Activated CD4-positive, alpha-beta T cell treated with anti-CD3 and anti-CD28 coated beads, Interleukin-2, amount 50 U/mL, for 4 hours (primary cell): ENCODE results near the gene SLIT3.

ENCODE experiments used
- DNase-seq, 2 experiments: peaks; one replicate each; pipeline ENCODE4 v3.0.0-alpha.2; 2020

SLIT3 gene

DNA sequence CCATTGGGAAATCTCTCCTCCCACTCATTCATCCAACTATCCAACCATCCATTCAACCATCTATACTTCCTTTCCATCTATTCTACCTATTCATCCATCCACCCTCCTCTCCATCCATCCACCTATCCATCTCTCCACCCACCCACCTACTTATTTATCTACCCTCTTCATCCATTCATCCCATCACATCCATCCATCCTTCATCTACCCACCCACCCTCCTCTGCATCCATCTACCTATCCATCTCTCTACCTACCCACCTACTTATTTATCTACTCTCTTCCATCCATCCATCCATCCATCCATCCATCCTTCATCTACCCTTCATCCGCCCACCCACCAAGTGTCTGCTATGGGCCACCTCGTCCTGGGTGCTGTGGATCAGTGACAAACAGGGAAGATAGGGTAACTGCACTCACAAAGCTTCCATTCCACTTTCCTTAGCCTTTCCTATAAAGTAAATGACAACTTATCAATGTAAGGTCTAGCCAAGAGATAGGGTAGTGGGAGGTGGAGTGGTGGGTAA, 625.0 kb downstream of the SLIT3 start:
- no peak for DNase-seq

DNA sequence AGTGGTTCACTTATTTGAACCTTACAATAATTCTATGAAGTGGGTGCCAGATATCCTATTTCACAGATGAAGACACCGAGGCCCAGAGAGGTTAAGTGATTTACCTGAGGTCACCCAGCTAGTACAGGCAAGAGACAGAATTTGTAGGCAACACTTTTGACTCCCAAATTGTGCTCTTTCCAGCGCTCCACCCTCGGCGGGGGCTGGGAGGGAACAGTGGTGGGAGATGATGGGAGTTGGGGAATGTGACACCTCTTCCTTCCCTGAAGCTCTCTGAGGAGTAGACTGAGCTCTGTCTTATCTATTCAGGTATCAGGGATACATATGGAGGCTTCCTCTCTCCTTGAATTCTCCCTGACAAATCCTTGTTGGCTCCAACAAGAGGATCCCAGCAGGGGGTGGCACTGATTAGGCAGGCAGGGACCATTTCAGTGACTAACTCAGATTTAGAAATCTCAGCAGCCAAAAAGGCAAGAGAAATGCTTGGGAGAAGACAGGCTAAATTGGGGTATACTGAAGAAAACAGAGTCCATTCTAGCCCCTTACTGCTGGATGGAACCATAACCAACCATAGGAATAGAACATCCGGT, 626.0 kb downstream of the SLIT3 start:
- DNase-seq = no peak

DNA sequence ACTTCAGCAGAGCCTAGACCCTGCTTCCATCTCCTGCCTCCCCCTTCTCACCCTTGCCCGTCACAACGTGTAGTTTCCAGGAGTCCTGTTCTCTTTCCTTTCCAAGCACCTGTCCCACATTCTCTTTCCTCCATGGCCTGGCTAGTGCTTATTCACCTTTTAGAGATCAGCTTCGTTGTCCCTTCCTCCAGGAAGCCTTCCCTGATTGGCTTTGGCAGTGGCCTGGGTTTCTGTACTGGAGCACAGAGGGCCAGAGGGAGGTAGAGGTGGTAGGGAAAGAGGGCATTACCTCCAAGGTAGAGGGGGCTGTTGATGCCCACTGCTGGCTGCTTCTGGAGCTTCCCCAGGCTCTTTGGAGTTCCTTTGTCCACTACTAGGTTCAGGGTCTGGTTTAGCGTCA, 628.1 kb downstream of the SLIT3 start:
- no peak for DNase-seq

DNA sequence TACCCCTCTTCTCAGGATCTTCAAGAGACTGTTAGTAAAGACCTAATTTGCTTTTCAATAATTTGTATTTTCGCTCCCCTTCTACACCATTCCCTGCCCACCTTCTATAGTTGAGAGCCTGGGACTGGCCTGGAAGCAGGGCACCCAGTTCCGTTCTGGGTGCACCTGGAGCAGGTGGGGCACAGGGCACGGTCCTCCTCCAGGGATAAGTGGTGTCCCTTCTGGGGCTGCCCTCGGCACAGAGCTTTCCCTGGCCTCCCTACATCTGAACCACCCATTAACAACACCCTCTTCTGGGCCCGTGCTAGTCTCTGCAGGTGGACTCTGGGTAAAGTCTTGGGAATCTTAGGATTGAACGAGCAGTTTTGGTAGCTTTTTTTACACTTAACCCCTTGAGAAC, 628.9 kb downstream of the SLIT3 start:
- DNase-seq = no peak

DNA sequence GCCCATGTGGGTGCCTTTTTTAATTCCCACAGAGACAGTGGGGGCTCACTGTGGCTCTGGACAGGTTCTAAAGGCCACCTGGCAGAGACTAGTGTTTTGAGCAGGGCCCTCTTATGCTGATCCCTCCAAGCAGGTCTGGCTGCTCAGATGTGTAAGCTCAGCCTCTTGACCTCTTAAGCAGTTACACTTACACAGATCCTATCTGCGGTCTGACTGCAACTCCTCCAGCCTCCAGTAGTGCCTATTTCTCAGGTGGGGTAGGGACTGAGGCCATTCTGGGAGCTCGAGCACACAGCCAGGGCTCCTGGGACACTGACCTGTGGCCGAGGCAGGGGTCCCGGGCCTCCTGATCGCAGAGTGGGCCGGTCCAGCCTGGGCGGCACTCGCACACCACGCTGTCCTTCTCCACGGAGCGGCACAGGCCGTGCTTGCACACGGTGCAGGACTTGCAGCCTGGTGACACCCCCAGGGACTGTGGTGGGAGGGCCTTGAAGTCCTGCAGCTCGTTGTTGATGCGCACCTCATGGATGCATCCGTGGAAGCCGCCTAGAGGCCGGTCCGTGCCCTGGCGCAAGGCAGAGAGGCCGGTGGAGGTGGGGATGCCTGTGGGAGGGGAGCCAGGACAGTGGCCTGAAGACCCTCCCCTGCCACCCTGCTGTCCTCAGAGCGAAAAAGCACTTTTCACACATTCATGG, 629.9 kb downstream of the SLIT3 start:
- no peak for DNase-seq

DNA sequence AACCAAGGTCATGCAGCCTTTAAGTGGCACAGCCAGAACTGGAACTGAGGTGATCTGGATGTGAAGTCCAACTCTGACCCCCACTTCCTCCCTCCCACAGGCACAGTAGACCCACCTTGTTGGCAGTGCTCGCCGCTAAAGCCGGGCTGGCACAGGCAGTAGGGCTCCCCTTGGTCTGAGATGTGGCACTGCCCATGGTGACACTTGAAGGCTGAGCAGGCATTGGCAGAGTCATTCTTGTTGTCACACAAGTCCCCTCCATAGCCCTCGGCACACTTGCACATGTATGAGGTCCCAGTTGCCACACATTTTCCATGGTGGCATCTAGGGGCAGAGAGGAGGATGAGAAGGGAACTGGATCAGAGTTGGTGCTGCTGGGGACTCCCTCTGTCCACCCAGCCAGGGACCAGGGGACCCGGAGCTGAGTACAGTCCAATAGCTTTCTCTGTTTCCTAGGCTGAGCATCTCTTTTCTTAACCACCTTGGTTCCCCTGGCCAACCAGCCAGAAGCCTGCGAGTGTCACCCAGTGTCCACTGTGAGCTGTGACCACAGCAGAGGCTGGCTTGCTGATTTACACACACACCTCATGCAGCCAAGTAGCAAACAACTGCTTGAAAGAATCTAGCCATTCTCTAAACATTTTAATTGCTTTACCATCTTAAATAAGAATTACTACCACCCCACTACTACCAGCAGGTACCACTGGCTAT, 631.1 kb downstream of the SLIT3 start:
- no peak for DNase-seq

DNA sequence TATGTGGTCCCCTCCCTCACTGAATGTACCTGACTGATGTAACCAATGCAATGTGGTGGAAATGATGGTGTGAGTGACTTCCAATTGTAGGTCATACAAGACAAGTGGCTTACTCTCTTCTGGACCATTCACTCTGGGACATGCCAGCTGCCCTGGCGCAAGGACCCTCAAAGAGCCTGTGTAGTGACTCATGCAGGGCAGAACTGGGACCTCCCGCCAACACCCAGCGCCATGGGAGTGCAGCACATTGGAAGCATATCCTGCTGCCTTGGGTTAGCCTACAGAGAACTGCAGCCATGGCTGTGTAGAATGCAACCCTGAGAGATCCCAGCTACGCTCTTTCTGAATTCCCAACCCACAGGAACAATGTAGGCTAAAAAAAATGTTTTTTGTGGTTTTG, 631.8 kb downstream of the SLIT3 start:
- DNase-seq = no peak

DNA sequence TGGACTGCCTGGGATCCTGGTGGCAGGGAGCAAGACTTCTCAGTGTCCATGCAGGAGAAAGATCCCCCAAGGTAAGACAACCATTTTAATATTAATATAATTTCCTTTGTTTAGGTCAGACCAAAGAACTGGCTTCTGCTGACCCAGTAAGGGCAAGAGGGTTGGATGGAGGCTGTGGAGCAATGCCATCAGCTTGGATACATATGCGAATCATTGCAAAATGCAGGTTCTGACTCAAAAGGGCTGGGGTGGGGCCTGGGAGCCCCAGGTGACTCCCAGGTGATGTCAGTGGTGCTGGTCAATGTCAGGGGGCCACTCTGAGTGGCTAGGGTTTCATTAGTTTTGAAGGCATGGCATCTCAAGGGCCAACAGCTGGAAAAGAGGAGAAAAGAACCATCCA, 632.9 kb downstream of the SLIT3 start:
- DNase-seq = no peak

DNA sequence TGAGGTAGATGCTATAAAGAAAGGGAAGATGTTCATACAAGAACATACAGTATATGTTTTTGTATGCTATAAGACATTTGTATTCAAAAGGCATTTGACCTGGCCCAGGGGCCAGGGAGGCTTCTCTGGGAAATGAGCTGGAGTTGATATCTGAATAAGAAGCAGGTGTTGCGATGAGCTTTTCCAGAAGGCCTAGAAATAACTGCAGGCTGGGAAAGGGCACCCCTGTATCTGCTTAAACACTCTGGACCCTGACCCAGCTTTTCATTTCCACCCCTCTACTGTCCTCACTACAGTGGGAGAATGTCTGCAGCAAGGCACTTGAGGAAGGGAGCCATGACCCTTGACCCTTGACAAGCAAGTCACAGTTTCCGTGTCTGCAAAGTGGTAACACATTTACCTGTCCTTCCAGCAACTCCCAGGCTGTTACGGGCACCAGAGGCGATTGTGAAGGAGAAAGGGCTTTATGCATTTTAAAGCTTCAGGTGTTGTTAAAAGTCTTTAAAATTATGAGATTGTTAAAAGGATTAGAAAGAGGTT, 633.6 kb downstream of the SLIT3 start:
- no peak for DNase-seq

DNA sequence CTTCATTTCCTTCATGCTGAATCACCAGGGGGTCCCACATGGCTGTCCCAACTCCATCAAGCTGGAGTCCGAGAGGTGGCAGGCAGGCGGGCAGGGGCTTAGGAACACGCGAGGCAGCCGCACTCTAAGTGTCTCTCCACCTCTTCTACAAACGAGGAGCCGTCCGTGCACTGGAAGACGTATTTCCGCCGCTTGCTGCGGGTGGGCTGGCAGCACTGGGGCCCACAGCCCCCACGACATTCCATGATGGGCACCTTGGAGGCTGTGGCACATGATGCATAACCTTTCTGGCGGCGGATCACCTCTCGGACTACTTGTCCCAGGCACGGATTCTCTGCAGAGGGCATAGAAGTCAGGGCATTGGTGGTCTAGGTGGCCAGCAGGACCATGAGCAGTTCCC, 634.6 kb downstream of the SLIT3 start:
- DNase-seq = no peak

DNA sequence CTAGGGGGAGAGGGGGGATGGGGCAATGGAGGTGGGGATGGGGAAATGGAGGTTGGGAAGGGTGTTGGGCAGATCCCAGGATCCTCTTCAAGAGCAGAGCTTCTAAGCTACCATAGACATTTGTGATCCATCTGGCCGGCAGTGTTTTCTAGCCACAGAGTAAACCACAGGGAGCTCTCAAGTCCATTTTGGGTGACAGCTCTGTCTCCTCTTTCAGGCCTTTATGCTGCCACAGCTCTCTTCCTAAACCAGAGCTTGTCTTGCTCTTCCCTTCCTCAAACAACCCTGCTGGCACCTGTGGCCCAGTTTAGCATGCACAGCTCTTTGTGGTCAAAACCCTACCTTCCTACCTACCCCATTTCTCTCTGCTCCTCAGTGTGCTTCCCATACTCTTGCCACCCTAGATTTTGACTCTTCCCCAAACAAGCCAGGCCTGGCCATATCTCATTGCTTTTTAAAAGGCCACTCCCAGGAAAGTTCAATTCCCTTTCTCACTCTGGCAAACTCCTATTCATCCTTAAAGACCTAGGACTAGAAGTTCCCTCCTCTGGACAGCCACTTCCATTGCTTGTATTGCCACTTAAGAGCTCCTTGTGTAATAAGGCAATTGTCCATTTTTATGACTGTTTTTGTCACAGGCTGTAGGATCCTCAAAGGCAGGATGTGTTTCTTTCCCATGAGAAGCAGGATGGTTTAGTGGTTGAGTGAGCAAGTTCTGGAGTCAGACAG, 637.5 kb downstream of the SLIT3 start:
- DNase-seq = no peak

DNA sequence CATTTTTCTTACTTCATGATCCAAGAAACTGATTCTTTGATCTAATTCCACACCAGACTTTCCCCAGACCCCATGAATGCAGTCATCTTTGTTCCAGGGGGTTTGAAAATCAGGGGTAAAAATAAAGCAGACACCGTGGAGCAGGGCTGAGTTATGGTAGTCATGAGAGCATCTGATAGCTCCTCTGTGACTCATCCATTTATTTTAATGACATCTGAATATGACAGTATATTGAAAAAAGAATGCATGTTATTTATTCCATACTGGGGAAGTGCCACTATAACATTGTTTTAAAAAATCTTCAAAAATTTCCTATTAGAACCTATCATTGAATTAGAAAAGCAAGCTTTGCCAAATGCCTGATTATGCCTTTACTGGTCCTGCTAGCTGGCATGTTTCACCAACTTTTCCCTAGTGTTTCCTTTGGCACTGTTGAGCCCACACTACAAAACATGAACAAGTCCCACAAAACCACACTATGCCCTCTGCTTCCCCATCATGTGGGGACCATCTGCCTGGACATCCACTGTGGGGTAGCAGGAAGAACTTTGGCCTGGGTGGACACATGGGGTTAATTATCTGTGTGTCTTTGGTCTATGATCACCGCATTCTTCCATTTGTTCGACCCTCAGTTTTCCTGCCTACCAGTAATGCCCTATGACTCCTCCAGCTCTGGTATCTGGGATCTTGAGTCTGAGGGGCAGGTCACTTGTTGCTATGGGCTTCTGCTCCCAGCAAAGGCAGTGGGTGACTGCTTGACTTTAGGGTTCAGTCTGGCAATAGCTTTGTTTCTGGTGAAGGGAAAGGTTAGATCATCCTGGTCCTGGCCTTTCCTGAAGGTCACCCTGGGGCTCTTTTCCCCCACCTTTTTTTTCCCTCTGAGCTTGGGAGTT, 639.1 kb downstream of the SLIT3 start:
- no peak for DNase-seq

DNA sequence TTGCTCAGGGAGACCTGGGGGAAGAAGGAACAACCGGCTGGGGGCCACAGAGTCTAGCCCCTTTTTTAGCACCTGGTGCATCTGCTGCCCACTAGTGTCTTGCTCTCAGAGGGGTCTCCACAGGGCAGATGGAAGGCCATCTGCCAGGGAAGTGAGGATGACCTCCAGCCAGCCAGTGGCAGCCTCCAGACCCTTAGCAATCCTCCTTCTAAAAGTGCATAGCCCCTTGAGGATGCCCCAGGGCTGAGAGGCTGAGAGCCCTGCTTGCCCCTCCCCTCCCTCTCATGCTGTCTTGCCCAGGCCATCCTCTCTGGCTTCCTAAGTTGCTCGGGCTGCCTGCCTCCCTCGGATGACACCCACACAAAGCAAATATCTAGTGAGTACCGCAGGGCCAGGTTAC, 640.2 kb downstream of the SLIT3 start:
- no peak for DNase-seq

DNA sequence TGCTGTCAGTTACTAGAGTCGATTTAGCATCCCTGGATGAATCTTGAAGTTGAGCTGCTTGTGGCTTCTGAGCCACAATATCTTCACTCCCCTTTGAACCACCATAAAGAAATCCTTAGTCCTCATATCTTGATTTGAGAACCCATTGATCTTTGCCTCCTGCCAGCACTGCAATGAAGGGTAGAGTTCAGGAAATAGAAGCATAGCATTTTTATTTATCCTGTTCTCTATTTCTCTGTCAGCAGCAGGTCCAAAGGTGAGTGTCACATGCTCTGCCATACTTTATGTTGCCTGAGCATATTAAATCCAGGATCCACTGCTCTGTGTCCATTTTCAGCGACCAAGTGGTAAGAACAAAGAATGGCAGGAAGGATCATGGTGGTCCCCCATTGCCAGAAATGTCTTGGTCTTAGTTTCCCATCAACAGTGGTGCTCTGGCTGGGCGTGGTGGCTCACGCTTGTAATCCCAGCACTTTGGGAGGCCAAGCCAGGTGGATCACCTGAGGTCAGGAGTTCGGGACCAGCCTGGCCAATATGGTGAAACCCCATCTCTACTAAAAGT, 641.6 kb downstream of the SLIT3 start:
- no peak for DNase-seq

DNA sequence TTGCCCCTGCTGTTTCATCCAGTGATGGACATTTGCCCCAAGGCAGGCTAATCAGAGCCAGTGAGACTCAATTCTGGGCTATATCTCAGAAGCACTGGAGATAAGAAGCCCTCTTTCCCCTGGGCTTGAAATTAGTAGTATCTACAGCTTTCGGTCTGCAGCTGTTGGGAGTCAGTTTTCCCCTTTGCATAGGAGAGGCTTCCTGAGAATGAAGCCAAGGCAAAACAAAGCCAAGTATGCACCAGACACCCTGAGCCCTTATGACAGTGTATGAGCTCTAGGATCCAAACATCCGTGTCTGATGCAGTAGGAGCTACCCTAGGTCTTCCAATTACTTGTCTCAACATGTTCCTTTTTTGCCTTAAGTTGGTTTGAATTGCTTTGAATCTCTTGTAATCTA, 642.5 kb downstream of the SLIT3 start:
- DNase-seq = no peak

DNA sequence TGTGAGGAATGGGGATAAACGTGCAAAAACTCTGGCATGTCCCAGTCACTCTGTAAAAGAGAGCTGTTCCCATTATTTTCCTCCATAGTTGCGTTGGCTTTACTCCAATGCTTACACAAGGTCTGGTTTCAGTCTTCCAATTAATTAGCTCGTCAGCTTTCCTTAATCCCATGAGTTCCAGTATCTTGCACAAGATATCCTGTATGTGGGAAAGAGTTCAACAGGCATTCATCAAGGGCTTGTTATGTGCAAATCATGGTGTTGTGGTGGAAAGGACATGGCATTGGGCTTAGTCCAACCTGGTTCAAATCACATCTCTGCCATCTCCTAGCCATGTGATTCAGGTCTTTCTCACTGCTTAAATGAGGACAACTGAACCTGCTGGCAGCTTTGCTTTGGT, 644.3 kb downstream of the SLIT3 start:
- DNase-seq = no peak

DNA sequence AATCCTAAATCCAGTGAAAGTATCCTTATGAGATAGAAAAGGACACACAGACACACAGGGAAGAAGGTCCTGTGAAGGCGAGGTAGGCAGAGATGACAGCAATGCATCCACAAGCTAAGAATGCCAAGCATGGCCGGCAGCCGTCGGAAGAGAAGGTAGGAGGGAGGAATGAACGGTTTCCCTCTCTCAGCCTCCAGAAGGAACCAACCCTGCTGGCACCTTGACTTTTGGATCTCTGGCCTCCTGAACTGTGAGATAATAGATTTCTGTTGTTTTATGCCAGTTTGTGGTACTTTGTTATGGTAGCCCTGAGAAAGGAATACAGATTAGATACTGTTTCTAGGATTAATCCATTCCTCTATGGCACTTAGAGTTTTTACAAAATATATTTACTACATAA, 645.6 kb downstream of the SLIT3 start:
- no peak for DNase-seq

DNA sequence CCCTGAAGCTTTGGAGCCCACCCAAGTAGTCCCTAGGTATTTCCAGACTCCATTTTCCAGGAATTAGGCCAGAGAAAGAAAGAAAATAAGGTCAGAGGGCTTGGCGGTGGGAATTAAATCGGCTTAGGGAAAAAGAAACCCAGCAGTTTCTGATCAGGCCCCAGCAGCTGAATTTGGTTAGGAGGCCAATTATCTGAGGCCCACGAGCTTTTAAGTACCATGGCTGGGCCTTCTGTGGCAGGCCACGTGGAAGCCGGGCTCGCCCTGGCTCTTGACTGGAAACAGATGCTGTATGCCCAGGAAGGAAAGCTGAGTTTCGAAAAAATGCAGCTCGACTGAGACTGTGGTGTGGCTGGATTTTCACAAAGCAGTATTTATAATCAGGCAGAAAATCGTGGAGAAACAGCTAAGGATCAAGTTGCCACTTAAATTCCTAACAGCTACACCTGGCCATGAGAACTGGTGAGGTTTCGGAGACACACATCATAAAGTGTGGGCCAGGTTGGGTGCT, 646.7 kb downstream of the SLIT3 start:
- DNase-seq = no peak

DNA sequence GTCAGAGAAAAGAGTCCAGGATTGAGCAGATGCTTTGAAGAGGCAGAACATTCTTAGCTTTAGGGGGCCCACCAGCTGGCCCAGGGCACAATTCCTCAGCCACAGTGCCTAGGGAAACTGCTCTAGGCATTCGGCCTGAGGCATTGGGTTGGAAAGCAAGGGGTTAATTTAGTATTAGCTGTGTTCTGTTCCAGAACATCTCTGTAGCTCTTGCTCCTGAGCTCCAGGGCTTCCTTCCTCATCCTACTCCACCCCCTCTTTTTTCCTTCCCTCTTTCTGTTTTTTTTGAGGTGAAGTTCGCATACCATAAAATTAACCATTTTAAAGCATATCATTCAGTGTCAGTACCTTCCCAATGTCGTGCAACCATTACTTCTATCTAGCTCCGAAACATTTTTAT, 647.3 kb downstream of the SLIT3 start:
- no peak for DNase-seq

DNA sequence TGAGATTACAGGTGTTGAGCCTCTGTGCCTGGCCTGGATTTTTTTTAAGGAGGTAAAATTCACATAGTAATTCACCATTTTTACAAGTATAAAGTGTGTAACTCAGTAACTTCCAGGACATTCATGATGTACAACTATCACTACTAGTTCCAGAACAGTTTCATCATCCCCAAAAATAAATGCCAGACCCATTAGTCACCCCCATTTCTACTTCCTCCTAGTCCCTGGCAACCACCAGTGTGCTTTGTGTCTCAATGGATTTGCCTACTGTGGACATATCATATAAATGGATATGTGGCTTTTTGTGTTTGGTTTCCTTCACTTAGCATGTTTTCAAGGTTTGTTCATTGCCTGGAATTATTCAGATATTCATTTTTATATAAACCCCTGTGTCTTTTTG, 649.3 kb downstream of the SLIT3 start:
- no peak for DNase-seq

DNA sequence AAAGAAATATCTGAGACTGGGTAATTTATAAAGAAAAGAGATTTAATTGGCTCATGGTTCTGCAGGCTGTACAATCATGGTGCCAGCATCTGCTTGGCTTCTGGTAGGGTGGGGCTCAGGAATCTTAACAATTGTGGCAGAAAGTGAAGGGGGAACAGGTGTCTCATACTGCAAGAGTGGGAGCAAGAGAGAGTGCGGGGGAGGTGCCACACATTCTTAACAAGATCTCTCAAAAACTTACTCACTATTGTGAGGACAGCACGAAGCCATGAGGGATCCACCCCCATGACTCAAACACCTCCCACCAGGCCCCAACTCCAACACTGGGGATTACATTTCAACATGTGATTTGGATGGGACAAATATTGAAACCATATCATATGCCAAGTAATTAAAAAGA, 651.6 kb downstream of the SLIT3 start:
- no peak for DNase-seq

DNA sequence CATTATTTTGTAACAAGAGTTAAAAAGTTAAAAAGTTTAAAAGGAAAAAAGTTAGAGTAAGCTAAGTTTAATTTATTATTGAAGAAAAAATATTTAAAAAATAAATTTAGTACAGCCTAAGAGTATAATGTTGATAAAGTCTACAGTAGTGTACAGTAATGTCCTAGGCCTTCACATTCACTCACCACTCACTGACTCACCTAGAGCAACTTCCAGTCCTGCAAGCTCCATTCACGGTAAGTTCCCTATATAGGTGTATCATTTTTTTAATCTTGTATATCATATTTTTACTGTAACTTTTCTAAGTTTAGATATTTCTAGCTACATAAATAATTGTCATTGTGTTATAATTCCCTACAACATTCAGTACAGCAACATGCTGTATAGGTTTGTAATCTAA, 652.4 kb downstream of the SLIT3 start:
- no peak for DNase-seq
